ENCODE measurements around the gene CCL15. TPM values are rescaled to one million over a fixed set of nuclear protein-coding genes. Genes with fewer than 3 reads are reported as not detected.
"Not testable (repeated sequence)": the region's sequence is repeated elsewhere in the genome, so short reads cannot be mapped to it uniquely, and the experiment has no call there.

Gene CCL15
- total RNA-seq (2014; rRNA removed; shearing (Covaris generic)) = not detected in 2 replicates

GRCh38 chr17:36001110-36001771, at the start of gene CCL15:
Gene CCL15 (minus strand): TSS chr17:36001553. CDS start chr17:36001492, 61 bp downstream.
- DNase-seq (ENCODE audit: low read depth) = no peak

- DNase-seq (ENCODE audit: low read depth) = no peak
These were observed 48.3 kb upstream of the CCL15 start for GRCh38 chr17:36049643-36050042.

DNA sequence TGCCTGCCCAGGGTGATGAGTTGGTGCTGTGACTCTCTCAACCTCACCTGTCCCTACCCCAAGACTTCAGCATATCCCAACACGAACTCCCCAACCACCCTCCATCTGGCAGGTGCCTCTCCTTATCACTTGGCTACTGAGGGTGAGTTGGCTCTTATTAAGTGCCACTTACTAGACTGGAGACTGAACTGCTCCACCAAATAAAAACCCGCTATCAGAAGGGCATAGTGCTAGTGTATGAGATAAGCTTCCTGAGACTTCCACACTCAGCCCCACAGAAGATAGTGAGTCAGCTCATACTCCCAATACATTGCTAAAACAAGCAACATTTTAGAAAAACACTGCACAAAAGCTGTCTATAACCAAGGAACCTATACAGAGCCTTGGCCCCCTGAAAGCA, 46.7 kb upstream of the CCL15 start:
- DNase-seq (ENCODE audit: low read depth) = no peak

DNA sequence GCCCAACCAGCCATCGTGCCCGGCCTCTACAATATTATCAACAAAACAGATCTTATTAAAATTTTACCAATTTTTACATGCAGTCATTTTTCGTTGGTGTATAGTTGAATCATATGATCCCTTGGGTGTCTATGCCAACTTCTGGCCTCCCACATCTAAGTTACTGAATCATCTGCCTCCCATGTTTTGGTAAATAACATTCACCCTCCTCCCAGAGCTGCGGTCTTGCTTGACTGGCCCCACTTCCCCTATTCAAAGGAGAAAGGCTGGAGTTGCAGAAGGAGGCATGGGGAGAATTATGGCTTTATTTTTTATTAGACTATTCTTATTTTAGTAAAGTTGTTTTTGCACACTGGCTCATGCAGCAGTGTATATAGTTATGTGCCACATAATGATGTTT, 34.9 kb upstream of the CCL15 start:
- no peak for DNase-seq (ENCODE audit: low read depth)

GRCh38 chr17:36034127-36034526, 32.8 kb upstream of the CCL15 start:
- no peak for DNase-seq (ENCODE audit: low read depth)

DNA sequence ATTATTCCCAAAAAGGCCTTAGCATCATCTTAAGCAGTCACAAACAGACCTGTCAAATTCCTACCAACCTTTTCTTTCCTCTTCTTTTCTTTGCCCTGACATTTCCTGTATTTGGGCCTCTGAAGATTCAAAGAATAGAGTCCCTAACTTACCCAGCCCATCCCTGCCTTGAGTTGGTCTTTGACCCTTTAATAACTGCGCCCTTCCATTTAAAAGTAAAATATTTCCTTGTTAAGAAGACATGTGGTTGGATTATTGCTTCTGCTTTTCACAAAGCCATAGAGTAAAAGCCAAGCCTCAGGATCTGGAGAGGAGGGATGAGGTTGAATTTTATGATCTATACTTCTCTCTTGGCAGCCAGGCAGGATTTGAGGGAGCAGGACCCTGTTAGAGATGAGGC, 29.6 kb upstream of the CCL15 start:
- no peak for DNase-seq (ENCODE audit: low read depth)

- DNase-seq (ENCODE audit: low read depth) = peak; percentile 9
These were observed 26.4 kb upstream of the CCL15 start for GRCh38 chr17:36027761-36028160.

DNA sequence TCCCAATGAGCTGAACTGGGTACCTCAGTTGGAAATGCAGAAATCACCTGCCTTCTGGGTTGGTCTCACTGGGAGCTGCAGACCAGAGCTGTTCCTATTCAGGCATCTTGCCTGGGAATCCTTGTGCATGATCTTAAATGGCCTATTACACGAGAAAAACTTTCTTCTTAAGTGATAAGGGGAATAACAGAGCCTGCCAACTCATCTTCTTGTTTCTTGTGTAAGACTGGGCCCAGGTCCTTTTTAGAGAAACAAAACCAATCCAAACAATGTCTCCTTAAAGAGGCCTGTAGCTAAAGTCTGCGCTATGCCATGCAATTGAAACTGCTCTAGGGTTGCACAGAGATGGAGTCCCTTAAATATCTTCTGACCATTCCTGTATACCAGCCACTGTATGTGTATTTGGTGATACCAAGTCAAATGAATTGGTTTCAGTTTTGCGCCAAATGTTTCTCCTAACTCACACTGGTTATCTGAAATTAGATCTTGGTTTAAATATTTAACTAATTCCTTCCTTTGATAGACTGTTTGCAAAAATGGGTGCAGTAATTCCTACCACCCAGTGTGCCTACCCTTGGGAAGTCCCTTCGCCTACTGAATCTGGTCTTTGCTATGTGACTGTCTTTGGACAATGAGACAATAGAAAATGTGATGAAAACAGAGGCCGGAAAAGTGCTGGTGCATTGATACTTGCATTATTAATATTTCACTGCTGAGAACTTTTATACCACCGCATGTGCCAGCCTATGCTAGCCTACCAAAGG, 22.9 kb upstream of the CCL15 start:
- DNase-seq (ENCODE audit: low read depth) = no peak

GRCh38 chr17:36019423-36019822, 18.1 kb upstream of the CCL15 start:
- no peak for DNase-seq (ENCODE audit: low read depth)

GRCh38 chr17:36017799-36018198, 16.4 kb upstream of the CCL15 start, which contains the start of gene CCL23:
Gene CCL23 (minus strand): TSS chr17:36017972. CDS start chr17:36017897, 75 bp downstream.
- DNase-seq (ENCODE audit: low read depth) = no peak

- no peak for DNase-seq (ENCODE audit: low read depth)
These were observed 15.2 kb upstream of the CCL15 start for GRCh38 chr17:36016555-36016954.

DNA sequence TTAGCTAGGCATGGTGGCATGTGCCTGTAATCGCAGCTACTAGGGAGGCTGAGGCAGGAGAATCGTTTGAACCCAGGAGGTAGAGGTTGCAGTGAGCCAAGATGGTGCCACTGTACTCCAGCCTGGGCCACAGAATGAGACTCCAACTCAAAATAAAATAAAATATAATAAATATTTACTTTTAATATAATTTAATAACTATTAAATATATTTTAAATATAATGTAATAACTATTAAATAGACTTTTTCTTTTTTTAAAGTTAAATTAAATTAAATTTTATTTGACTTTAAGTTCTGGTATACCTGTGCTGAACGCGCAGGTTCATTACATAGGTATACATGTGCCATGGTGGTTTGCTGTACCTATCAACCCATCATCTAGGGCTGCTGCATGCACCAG, 14.5 kb upstream of the CCL15 start:
- DNase-seq (ENCODE audit: low read depth) = not testable (repeated sequence)

GRCh38 chr17:36014946-36015345, 13.6 kb upstream of the CCL15 start:
- DNase-seq (ENCODE audit: low read depth) = no peak

GRCh38 chr17:36011201-36011600, 9.8 kb upstream of the CCL15 start:
- DNase-seq (ENCODE audit: low read depth) = no peak

GRCh38 chr17:36008998-36009665, 7.8 kb upstream of the CCL15 start:
- peak; percentile 8 for DNase-seq (ENCODE audit: low read depth)

- no peak for DNase-seq (ENCODE audit: low read depth)
These were observed 3.3 kb upstream of the CCL15 start for GRCh38 chr17:36004594-36005108.

GRCh38 chr17:36002631-36003030, 1.3 kb upstream of the CCL15 start:
- DNase-seq (ENCODE audit: low read depth) = no peak

- DNase-seq (ENCODE audit: low read depth) = no peak
These were observed 680 bp upstream of the CCL15 start for GRCh38 chr17:36001862-36002603.

GRCh38 chr17:36000732-36001109, 632 bp downstream of the CCL15 start:
- no peak for DNase-seq (ENCODE audit: low read depth)

GRCh38 chr17:35998756-35999155, 2.6 kb downstream of the CCL15 start:
- no peak for DNase-seq (ENCODE audit: low read depth)

- DNase-seq (ENCODE audit: low read depth) = no peak
These were observed 3.3 kb downstream of the CCL15 start for GRCh38 chr17:35998018-35998545.
